Fibroblast of skin of left biceps (primary cell): ENCODE measurements around the gene KLK14.

Experiments
- DNase-seq, 2 experiments: peaks; one replicate each; pipeline ENCODE4 v3.0.0-alpha.2; 2013; ENCODE audit warnings: low read depth in 2 of 2

The KLK14 gene

GRCh38 chr19:51044327-51044726 is 38.4 kb downstream of the KLK14 start:
- DNase-seq, result no peak

- DNase-seq, result no peak
These were observed 39.2 kb downstream of the KLK14 start for GRCh38 chr19:51043497-51043896.

- DNase-seq, result no peak
These were observed 42.5 kb downstream of the KLK14 start for GRCh38 chr19:51040151-51040550.

GRCh38 chr19:51036519-51036918 is 46.2 kb downstream of the KLK14 start:
- DNase-seq, result no peak

GRCh38 chr19:51034704-51035103 is 48.0 kb downstream of the KLK14 start, which contains the start of gene KLK12:
Gene KLK12 (minus strand): TSS chr19:51035002. CDS start chr19:51034621, 381 bp downstream.
- DNase-seq, result no peak

- no peak for DNase-seq
These were observed 50.8 kb downstream of the KLK14 start for GRCh38 chr19:51031880-51032225.

- no peak for DNase-seq
These were observed 51.3 kb downstream of the KLK14 start for GRCh38 chr19:51031220-51031879.

- no peak for DNase-seq
These were observed 52.1 kb downstream of the KLK14 start for GRCh38 chr19:51030631-51031030.

GRCh38 chr19:51029718-51030117 is 53.0 kb downstream of the KLK14 start:
- no peak for DNase-seq
